A673 (cell line): Measurements from ENCODE around the gene OXNAD1. TPM values are rescaled to one million over a fixed set of nuclear protein-coding genes. Genes with fewer than 3 reads are reported as not detected.

Experiments used
- Bru-seq: library from RNA; stranded (reverse); fragments of 400-500 nt; gene quantifications from one replicate; lab custom pipeline; 2021; lab: Mats Ljungman, UMichigan
- BruChase-seq, 2 experiments: library from RNA; stranded (reverse); fragments of 400-500 nt; gene quantifications; one replicate each; lab custom pipeline; 2021; lab: Mats Ljungman, UMichigan
- BruUV-seq: library from RNA; stranded (reverse); fragments of 400-500 nt; replicated peaks from 2 replicates; lab custom pipeline; 2021; lab: Mats Ljungman, UMichigan
- CTCF ChIA-PET: fragments of 300-600 bp; sonication (Branson Sonifier 250); formaldehyde crosslinking; loops from one replicate; lab custom pipeline; 2022; ENCODE audit warnings: antibody characterized with exemption; lab: Charles Lee
- POLR2A ChIA-PET: fragments of 300-600 bp; sonication (Branson Sonifier 250); formaldehyde crosslinking; loops from one replicate; lab custom pipeline; 2022; ENCODE audit warnings: antibody characterized with exemption; ENCODE audit not compliant: low non-redundant PET; lab: Charles Lee
- DNase-seq: peaks from one replicate; pipeline ENCODE4 v3.0.0-alpha.2; 2015; ENCODE audit warnings: low spot score
- H3K27ac ChIP-seq: fragments of 200-600 bp; sonication (generic); 2 replicates; pipeline ENCODE4 v1.5.1; 2016; ENCODE audit warnings: mixed run types, low read depth, mild to moderate bottlenecking, mixed read lengths, antibody characterized with exemption, low read length; ENCODE audit not compliant: poor library complexity, severe bottlenecking
- H3K27me3 ChIP-seq: fragments of 200-600 bp; sonication (generic); replicated peaks from 2 replicates; pipeline ENCODE4 v1.6.1; 2017; ENCODE audit warnings: mixed run types, low read depth, mild to moderate bottlenecking, mixed read lengths, antibody characterized with exemption, low read length; ENCODE audit not compliant: insufficient read depth, poor library complexity
- H3K36me3 ChIP-seq: fragments of 200-600 bp; sonication (generic); 2 replicates; pipeline ENCODE4 v1.6.1; 2016; ENCODE audit warnings: mixed run types, mild to moderate bottlenecking, mixed read lengths, antibody characterized with exemption, low read length; ENCODE audit not compliant: insufficient read depth, poor library complexity, severe bottlenecking
- H3K4me1 ChIP-seq: fragments of 200-600 bp; sonication (generic); 2 replicates; pipeline ENCODE4 v1.6.1; 2017; ENCODE audit warnings: mixed run types, mild to moderate bottlenecking, mixed read lengths, antibody characterized with exemption, low read length; ENCODE audit not compliant: insufficient read depth, poor library complexity, severe bottlenecking
- H3K4me3 ChIP-seq: fragments of 200-600 bp; sonication (generic); 2 replicates; pipeline ENCODE4 v1.5.1; 2016; ENCODE audit warnings: low read depth, mixed run types, mild to moderate bottlenecking, mixed read lengths, low read length; ENCODE audit not compliant: poor library complexity, severe bottlenecking
- H3K9me3 ChIP-seq: fragments of 200-600 bp; sonication (generic); 2 replicates; pipeline ENCODE4 v1.6.1; 2016; ENCODE audit warnings: mixed run types, low read depth, mild to moderate bottlenecking, mixed read lengths, antibody characterized with exemption, low read length; ENCODE audit not compliant: poor library complexity, severe bottlenecking
- EZH2 ChIP-seq: fragments of 200-600 bp; sonication (generic); IDR thresholded peaks from 2 replicates; pipeline ENCODE4 v1.6.1; 2017; ENCODE audit warnings: borderline replicate concordance, low read depth, mild to moderate bottlenecking, mixed read lengths, antibody characterized with exemption, low read length; ENCODE audit not compliant: poor library complexity, severe bottlenecking
- intact Hi-C: fragments of 100-400 bp; cut with micrococcal nuclease; formaldehyde crosslinking; loops from one replicate; pipeline ENCODE4 v1.10.0; 2022; ENCODE audit not compliant: unreplicated experiment
- long read RNA-seq: library from polyadenylated mRNA; stranded (forward); transcript quantifications from one replicate; pipeline ENCODE4 v2.0.0, GENCODE V29; 2022
- total RNA-seq: library from RNA; stranded (reverse); gene quantifications from 2 replicates; pipeline ENCODE4 v1.2.3, GENCODE V29; 2021
- TF ChIP-seq, protein P1 (sequence below): fragments of 300-800, 200-600 bp; sonication (generic); conservative IDR thresholded peaks from 2 replicates; pipeline ENCODE4 v1.5.1; 2017; ENCODE audit warnings: low read depth, mild to moderate bottlenecking, antibody characterized with exemption, low read length, moderate library complexity, mixed read lengths

OXNAD1 gene
- 19.8 and 21.5 TPM in 2 replicates for total RNA-seq
- Bru-seq, nascent RNA = percentile 77 among the genes with signal in this experiment
- BruChase-seq, experiment 1, labeled RNA remaining after a 2-hour chase = percentile 84 among the genes with signal in this experiment
- BruChase-seq, experiment 2, labeled RNA remaining after a 6-hour chase = percentile 75 among the genes with signal in this experiment
- long read RNA-seq, transcript OXNAD1-201 (9 exons, 3,929 nt) = major isoform, 23 of 34 reads
- long read RNA-seq, partial matches to known transcripts = 2 of 34 reads
- long read RNA-seq, other reads (novel, unspliced or antisense) = 7 of 34 reads

GRCh38 chr3:16264708-16265454, at the start of gene OXNAD1, which contains the start of gene DPH3:
OXNAD1 (plus strand) TSS chr3:16265212; CDS start chr3:16270953, 5,741 bp downstream.
DPH3 (minus strand) TSS chr3:16264943; CDS start chr3:16264876, 67 bp downstream.
- ChIA-PET CTCF (interaction anchor here (0.6 to 1.1 kb wide), 2 partner anchors 17 to 997 kb away, joined by 3 read pairs; no protein-coding TSS in a partner anchor), POLR2A (interaction anchor here (0.7 kb wide), 1 partner anchor 878 kb away, joined by 4 read pairs; no protein-coding TSS in a partner anchor)
- Histone ChIP-seq H3K36me3 (peaks cover 7% of the 10 kb centered on the region), H3K9me3 (no peaks in the 10 kb centered on the region), H3K4me1 (peaks cover 12% of the 10 kb centered on the region), H3K27ac (peak within 1 kb of the TSS; percentile 89), H3K4me3 (peak within 1 kb of the TSS; percentile 85), H3K27me3 (no peaks in the 10 kb centered on the region)
- BruUV-seq = no TSS peak
- intact Hi-C loops = no loop called here
- DNase-seq = peak; percentile 99
- no peak for TF ChIP-seq EZH2
- TF ChIP-seq, protein P1, sequence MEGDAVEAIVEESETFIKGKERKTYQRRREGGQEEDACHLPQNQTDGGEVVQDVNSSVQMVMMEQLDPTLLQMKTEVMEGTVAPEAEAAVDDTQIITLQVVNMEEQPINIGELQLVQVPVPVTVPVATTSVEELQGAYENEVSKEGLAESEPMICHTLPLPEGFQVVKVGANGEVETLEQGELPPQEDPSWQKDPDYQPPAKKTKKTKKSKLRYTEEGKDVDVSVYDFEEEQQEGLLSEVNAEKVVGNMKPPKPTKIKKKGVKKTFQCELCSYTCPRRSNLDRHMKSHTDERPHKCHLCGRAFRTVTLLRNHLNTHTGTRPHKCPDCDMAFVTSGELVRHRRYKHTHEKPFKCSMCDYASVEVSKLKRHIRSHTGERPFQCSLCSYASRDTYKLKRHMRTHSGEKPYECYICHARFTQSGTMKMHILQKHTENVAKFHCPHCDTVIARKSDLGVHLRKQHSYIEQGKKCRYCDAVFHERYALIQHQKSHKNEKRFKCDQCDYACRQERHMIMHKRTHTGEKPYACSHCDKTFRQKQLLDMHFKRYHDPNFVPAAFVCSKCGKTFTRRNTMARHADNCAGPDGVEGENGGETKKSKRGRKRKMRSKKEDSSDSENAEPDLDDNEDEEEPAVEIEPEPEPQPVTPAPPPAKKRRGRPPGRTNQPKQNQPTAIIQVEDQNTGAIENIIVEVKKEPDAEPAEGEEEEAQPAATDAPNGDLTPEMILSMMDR = no peak

DNA sequence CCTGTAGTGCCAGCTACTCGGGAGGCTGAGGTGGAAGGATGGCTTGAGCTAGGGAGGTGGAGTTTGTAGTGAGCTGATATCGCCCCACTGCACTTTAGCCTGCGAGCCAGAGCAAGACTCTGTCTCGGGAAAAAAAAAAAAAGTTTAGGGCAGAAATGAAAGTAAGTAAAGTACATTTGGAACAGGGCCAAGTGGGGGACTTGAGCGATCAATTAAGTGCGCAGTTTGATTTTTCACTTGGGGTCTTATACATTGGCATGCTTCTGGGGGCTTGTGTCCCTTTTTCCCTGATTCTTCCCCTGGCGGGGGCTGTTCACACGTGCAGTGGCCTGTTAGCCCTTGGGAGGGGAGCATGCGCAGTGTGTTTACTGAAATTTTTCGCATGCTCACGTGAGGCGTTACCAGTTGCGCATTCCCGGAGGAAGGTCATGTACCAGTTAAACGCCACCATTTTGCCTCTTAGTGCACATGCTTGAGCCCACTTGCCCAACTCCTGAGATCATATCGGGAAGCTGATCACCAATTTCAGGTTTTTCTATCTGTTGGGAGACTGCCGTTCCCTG, 48.6 kb upstream of the OXNAD1 start:
- no TSS peak for BruUV-seq
- Histone ChIP-seq H3K9me3 (no peaks in the 10 kb centered on the region), H3K27me3 (no peaks in the 10 kb centered on the region), H3K4me1 (no peaks in the 10 kb centered on the region), H3K4me3 (no peak overlapping the region), H3K36me3 (no peaks in the 10 kb centered on the region), H3K27ac (no peak overlapping the region)
- no peak for TF ChIP-seq EZH2
- intact Hi-C loops = no loop called here
- no peak for DNase-seq
- POLR2A ChIA-PET = no interaction called here
- CTCF ChIA-PET = no interaction called here

- no peak for TF ChIP-seq EZH2
- TF ChIP-seq, protein P1 = no peak
- Histone ChIP-seq H3K27ac (no peak overlapping the region), H3K4me3 (no peak overlapping the region), H3K27me3 (no peaks in the 10 kb centered on the region), H3K9me3 (no peaks in the 10 kb centered on the region), H3K4me1 (no peaks in the 10 kb centered on the region), H3K36me3 (no peaks in the 10 kb centered on the region)
- ChIA-PET CTCF (no interaction called here), POLR2A (no interaction called here)
- intact Hi-C loops = no loop called here
- no TSS peak for BruUV-seq
- DNase-seq = no peak
Observed at GRCh38 chr3:16219777-16220176, 45.2 kb upstream of the OXNAD1 start.
